ENCODE measurements around the gene BLMH. TPM values are rescaled to one million over a fixed set of nuclear protein-coding genes. Genes with fewer than 3 reads are reported as not detected.

BLMH gene
- total RNA-seq, 1 experiment from 2014 or later = 51.2 TPM

- H4K20me1 ChIP-seq (ENCODE audit: insufficient read depth) = no peaks in the 10 kb centered on the region
- BruUV-seq (replicated peaks) = no TSS peak
- 0 out of 2 replicates have a peak, but pooled peaks cover 9% of the 10 kb centered on the region for H3K27me3 ChIP-seq (ENCODE audit: insufficient read depth, low read length)
- no peak for TF ChIP-seq EZH2phosphoT487 (IDR thresholded peaks at IDR 0.05; ENCODE audit: borderline replicate concordance)
- TF ChIP-seq JUND (IDR thresholded peaks at IDR 0.05) = no peak
- no peak for TF ChIP-seq SIN3A (IDR thresholded peaks at IDR 0.05; ENCODE audit: low read depth)
- TF ChIP-seq CTCF (IDR thresholded peaks at IDR 0.05 in 2 of 3, conservative IDR thresholded peaks at IDR 0.05 in 1 of 3; ENCODE audit: borderline replicate concordance in 1 of 3, insufficient read depth in 1 of 3, low read depth in 2 of 3, low read length in 2 of 3) = no peak
- no peak for TF ChIP-seq ATF3 (IDR thresholded peaks at IDR 0.05)
- no peak for TF ChIP-seq SRF (IDR thresholded peaks at IDR 0.05; ENCODE audit: low read depth)
- TF ChIP-seq CEBPB (IDR thresholded peaks at IDR 0.05; ENCODE audit: low read depth) = no peak
- TF ChIP-seq EZH2 (IDR thresholded peaks at IDR 0.05) = no peak
- no peak for TF ChIP-seq POLR2A (IDR thresholded peaks at IDR 0.05; ENCODE audit: borderline replicate concordance, extremely low read depth, insufficient read depth, insufficient read length)
- no peak for TF ChIP-seq SP1 (IDR thresholded peaks at IDR 0.05; ENCODE audit: low read depth)
- no peak for TF ChIP-seq ZNF274 (IDR thresholded peaks at IDR 0.05; ENCODE audit: low read depth, low read length)
- no peak for TF ChIP-seq FOSL1 (IDR thresholded peaks at IDR 0.05; ENCODE audit: low read depth)
- no peak for TF ChIP-seq CBX3 (IDR thresholded peaks at IDR 0.05; ENCODE audit: low read depth)
- TF ChIP-seq TCF7L2 (IDR thresholded peaks at IDR 0.05; ENCODE audit: borderline replicate concordance, extremely low read depth, insufficient read depth, insufficient read length) = no peak
- TF ChIP-seq YY1 (IDR thresholded peaks at IDR 0.05; ENCODE audit: extremely low read depth, insufficient replicate concordance, low read depth, low read length) = no peak
- TF ChIP-seq ZFX (IDR thresholded peaks at IDR 0.05) = no peak
- TF ChIP-seq EGR1 (IDR thresholded peaks at IDR 0.05; ENCODE audit: low read depth) = no peak
- no peak overlapping the region for H2AFZ ChIP-seq (ENCODE audit: low read depth, low read length, poor library complexity, severe bottlenecking)
- H3K4me2 ChIP-seq (ENCODE audit: low read length) = no peak overlapping the region
- no peak overlapping the region for H3K9ac ChIP-seq (ENCODE audit: low read length)
- ChIA-PET RAD21 (ENCODE audit: low non-redundant PET in 1 of 2, low total read pairs in 2 of 2, uncharacterized antibody in 2 of 2, unreplicated experiment in 2 of 2) (no interaction called here), CTCF (no interaction called here), POLR2A (no interaction called here)
- intact Hi-C loops (cut with micrococcal nuclease) = no loop called here
- no peaks in the 10 kb centered on the region for H3K79me2 ChIP-seq (ENCODE audit: insufficient read depth, low read length)
- no peak for DNase-seq (ENCODE audit: low read depth, low spot score)
- no peak for ATAC-seq
- no peaks in the 10 kb centered on the region for H3K9me2 ChIP-seq (ENCODE audit: insufficient read depth)
- H3K27ac ChIP-seq (ENCODE audit: low read depth, low read length) = no peak overlapping the region
- H3K4me3 ChIP-seq (replicated peaks in 1 of 2; ENCODE audit: low read depth in 1 of 2, low read length in 2 of 2) = no peak overlapping the region
- peaks cover 0 to 9% of the 10 kb centered on the region in 2 experiments; a peak in 1 of 4 replicates for H3K4me1 ChIP-seq (ENCODE audit: control insufficient read depth in 1 of 2, insufficient read depth in 2 of 2, low read length in 2 of 2)
- H3K36me3 ChIP-seq (ENCODE audit: control insufficient read depth in 1 of 2, insufficient read depth in 2 of 2, low read length in 2 of 2) = no peaks in the 10 kb centered on the region
- H3K9me3 ChIP-seq (ENCODE audit: control insufficient read depth in 1 of 2, insufficient read depth in 1 of 2, low read depth in 1 of 2, low read length in 2 of 2) = no peaks in the 10 kb centered on the region
Observed at GRCh38 chr17:30226878-30227277, 64.9 kb downstream of the BLMH start.
